HTERT RPE-1 (cell line): ENCODE results near the gene DIAPH2.

Experiments
- in situ Hi-C: fragments of 300-500 bp; cut with MboI; formaldehyde crosslinking; loops from 4 replicates; pipeline ENCODE4 v1.14.3; 2020; ENCODE audit warnings: low sequenced_read_pairs

The DIAPH2 gene

DNA sequence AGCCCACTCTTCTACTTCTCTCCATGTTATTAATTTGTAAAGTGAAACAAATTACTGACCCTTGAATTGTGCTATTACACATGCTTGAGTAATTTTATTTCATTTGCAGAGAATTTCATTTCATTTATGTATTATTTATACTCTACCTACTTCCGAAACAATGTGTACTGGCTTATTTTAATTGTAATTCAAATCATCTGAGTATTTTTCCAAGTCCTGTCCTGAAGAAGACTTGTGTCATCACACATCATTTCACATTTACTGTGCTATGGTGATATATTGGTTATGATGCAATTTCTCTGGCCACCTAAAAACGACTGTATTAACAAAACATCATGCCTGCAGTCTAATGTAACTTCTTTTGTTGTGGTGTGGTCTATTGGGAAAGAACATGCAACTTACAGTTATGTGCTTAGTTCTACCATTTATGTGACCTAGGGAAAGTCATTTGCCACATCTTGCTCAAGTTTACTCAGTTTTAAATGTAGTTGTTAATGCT is 583.6 kb downstream of the DIAPH2 start:
- in situ Hi-C loops, result no loop called here

DNA sequence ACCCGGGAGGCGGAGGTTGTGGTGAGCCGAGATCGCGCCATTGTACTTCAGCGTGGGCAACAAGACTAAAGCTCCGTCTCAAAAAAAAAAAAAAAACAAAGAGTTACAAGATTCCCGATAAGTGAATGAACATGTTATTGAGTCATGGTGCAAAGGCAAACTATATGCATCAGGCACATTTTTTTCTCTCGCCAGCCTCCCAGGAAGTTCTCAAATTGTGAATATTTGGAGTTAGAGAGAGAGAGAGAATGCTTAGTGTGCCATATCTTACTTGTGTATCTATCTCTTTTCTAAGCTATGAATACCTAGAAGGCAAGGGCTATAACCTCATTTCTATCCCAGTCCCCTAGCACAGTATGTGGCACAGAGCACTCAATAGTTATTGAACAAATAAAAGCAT is 599.9 kb downstream of the DIAPH2 start:
- in situ Hi-C loops, result no loop called here

DNA sequence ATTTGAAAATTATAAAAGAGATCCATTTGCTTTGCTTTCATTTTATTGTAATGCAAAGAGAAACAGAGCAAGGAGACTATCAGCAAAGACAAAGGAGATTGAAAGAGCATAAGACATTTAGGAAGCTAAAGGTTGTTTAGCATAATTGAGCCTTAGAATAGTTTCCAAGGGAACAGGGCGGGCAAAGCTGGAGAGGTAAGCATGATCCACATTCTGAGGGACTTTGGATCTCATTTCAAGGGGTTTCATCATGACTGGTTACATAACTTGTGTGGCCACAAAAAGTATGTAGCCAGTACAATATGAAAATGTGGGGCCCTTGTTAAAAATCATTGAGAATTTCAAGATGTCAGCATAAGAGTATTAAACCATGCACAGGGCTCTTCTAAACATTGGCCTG is 605.6 kb downstream of the DIAPH2 start:
- in situ Hi-C loops, result no loop called here

DNA sequence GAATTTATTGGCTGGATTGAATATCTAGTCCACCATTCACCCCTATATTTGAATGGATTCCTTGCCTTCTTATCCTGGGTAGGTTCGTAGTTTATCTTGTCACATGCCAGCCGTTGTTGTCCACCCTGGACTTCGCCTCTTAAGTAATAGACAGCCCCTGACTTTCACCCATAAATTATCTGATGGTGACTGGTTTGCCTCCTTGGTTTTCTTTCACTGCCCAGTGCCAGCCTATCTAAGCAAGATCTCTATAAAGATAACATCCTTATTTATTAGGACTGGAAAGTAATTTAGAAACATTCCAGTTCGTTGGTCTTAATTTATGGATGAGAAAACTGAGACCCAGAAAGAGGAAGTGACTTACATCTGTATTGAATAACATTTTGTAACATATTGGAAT is 609.4 kb downstream of the DIAPH2 start:
- in situ Hi-C loops, result no loop called here

DNA sequence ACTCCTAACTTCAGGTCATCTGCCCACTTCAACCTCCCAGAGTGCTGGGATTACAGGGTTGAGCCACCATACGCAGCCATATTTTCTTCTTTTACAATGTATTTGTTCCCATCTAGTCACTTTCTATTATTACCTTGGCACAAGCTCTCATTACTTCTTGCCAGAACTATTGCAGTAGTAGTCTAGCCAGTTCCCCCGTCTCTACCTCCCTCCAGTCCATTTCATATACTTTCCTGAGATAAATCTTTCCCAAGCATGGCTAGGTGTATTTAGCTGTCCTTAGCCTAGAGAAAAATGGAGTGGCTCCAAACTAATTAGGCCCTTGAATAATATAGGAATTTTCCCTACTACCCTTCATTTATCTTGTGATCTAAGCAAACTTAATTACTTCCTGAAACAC is 611.3 kb downstream of the DIAPH2 start:
- in situ Hi-C loops, result no loop called here

DNA sequence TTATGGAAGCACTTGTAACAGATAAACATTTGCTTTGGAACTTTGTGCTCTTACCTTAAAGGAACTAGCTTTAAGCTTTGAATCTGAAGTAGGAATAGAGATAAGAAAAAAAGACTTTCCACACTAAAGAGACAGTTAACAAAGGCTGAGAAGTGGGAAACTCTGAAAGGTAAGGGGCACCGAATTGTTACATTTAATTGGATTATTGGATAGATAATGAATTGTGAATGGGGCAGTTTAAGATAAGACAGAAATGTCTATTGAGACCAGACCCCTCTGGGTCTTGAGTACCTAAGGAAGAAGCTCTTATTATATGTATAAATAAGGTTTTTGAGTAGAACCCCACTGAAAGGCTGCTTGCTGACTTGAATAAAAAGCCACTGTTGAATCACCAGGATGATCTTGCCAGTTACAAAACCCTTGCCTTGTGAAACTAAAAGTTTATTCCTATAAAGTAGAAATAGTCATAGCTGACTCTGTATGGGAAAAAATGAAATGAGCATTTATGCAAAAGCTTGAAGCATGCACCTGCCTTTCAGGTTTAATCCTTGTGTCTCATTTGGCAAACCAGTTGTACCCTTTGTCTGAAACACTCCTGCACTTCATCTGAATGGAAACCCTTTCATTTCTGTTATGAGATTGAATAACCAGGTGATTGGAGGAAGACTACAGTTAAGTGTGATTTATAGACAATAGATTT is 622.3 kb downstream of the DIAPH2 start:
- in situ Hi-C loops, result no loop called here

DNA sequence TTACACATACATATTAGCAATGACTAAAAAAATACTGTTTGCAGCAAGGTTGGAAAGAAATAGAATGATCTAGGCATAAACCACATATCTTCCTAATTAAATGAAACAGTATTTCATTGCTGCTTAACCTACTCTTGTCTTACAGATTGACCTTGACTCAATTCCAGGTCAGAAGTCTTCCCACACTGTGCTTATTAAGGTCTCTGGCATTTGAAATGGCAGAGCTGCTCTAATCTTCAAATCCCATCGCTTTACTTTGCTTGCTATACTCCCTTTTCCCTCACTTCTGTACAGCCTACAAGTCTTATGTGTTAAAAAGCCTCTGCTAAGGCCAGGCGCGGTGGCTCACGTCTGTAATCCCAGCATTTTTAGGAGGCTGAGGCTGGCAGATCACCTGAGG is 623.5 kb downstream of the DIAPH2 start:
- in situ Hi-C loops, result no loop called here

DNA sequence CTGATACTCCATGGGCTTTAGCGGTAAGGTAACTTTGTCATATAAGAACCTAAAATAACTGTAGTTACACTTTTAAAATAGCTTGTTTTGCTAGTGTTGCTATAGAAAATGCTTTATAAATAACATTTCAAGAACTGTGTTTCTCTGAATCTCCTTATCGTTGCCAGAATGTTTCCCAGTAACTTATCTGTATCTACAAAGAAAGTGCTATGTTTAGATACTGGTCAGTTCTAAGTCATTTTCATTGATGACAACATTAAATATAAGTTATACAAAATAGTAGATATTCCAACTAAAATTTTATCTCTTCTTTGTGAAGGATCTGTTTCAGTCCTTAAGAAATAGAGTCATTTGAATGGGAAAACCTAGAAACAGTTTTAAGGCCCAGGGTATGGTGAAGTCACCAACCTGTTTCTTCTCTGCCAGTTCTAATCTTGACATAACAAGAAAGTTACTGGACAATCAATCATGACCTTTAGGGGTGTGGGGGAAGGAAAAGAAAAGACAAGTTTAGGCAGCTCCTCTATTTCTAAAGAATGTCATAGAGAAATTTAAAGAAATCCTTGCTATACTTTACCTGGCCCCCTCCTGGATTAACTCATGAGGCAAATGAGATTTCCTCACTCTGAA is 625.0 kb downstream of the DIAPH2 start:
- in situ Hi-C loops, result no loop called here

DNA sequence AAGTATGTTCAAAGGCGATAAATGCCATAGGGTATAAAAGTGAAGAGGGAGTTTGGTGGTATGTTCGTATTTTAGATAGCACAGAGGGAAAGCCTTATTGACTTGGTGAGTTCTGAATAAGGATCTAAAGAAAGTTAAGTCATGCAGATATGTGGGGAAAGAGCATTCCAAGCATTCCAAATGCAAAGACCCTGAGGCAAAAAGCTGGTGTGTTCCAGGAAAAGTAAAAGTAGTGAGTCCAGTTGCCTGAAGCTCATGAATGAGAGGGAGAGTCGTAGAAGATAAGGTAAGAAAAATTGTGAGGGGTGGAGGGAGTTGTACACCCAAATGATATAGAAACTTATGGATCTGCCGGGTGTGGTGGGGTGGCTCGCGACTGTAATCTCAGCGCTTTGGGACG is 625.7 kb downstream of the DIAPH2 start:
- in situ Hi-C loops, result no loop called here

DNA sequence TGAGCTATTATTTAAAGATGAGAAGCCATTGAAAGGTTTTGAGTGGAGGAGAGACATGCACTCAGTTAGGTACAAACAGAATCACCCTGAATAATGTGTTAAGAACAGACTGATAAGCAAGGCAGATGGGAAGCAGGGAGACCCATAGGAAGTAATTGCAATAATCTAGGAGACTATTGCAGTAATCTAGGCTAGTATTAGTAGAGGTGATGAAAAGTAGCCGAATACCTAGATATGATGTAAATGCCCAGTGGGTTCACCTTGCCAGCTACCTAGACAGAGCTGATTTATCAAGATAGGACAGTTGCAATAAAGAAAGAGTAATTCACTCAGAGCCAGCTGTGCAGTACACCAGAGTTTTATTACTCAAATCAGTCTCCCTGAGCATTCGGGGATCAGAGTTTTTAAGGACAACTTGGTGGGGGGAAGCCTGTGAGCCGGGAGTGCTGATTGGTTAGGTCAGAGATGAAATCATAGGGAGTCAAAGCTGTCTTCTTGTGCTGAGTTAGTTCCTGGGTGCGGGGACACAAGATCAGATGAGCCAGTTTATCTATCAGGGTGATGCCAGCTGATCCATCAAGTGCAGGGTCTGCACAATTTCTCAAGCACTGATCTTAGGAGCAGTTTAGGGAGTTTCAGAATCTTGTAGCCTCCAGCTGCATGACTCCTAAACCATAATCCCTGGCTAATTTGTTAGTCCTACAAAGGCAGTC is 626.6 kb downstream of the DIAPH2 start:
- in situ Hi-C loops, result no loop called here

DNA sequence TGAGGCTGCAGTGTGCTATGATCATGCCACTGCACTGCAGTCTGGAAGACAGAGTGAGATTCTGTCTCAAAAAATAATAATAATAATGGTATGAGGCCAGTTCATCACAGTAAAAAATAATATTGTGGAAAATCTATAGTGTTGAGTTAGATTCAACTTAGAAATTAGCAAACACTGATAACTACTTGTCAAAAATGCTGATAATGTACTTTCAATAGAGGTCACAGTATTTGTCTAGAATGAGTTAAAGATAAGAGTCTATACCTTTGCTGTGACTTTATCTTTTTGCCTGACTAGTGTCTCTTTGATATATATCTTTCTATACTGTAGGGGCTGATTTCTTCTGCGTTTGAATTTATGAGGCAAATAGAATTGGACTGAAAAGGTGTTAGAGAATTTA is 629.7 kb downstream of the DIAPH2 start:
- in situ Hi-C loops, result no loop called here

DNA sequence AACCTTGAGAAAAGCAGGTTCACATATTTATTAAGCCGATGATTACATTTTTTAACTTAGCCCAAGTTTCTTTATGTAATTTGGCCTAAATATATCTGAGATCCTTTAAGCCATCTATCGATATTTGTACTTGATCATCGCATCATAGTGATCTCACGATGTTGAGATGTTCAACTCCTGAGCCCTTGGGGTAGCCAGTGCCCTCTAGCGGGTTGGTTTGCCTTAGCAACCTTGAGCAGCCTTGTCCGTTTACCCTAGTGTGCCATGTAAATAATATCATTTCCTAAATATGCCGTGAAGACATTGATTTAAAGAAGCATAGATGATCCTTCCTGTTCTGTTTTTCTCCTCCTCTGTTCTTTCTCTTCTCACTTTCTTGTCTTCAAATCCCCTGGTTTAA is 631.3 kb downstream of the DIAPH2 start:
- in situ Hi-C loops, result no loop called here

DNA sequence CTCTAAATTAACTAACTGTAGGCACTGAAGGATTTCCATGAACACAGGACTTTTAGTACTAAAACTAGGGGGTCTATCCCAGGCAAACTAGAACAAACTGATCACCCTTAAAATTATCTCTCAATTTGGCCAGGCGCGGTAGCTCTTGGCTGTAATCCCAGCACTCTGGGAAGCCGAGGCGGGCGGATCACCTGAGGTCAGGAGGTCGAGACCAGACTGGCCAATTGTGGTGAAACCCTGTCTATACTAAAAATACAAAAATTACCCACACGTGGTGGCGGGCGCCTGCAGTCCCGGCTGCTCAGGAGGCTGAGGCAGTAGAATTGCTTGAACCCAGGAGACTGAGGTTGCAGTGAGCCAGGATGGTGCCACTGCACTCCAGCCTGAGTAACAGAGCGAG is 635.7 kb downstream of the DIAPH2 start:
- in situ Hi-C loops, result no loop called here

DNA sequence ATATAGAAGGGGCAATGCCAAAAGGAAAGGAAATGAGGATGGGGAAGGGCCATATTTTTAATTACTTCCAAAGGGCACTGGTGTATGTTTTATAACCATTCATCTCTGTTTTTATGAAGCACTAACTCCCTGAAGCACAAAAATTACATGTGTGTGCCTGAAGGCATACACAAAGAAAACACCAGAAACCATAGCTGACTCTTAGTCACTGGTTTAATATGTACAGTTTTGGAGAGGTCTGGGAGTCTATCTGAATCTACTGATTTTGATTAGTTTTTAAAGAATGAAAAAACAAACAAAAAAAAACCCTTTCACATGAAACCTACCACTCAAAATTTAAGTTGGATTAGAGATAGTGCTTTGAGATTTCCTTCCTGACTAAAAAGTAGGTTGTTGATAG is 637.8 kb downstream of the DIAPH2 start:
- in situ Hi-C loops, result no loop called here

DNA sequence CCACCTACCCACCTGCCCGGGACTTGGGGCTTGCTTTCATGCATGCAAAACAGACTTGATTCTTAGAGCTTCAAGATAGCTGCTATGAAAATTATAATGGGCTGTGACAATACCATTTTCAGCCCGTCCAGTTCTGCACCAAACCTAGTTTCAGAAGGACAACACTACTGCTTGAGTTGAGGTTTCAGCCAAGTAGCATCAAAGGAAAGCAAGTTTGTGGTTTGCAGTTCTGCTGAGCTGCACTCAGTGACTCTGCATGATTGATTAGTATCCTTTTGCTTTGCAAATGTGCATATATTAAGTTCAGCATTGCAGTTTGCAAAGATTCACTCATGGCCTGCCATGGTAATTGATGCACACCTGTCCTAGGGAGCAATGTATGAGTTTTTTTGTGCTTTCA is 641.8 kb downstream of the DIAPH2 start:
- in situ Hi-C loops, result no loop called here

DNA sequence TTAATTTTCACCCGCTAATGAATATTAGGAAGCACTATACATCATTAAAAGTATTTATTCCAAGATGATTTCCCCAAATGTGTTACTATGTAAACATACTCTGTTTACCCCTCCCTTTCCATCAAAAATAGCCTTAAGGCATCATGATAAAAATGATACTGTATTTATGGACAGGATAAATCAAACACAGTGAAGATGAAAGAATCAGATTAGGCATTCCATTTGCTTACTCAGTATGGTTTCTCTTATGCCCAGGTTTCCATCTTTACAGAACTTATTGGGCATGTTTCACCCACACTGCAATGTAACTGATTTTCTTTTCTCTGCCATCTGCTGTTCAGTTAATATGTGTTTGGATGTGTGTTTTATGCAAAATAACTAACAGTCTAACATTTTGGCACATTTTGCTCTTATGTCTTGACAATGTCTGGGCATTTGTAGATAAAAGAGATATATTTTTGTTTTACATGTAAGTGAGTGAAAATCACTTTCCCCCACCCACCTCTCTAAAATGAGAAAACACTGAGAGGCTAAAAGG is 644.3 kb downstream of the DIAPH2 start:
- in situ Hi-C loops, result no loop called here

DNA sequence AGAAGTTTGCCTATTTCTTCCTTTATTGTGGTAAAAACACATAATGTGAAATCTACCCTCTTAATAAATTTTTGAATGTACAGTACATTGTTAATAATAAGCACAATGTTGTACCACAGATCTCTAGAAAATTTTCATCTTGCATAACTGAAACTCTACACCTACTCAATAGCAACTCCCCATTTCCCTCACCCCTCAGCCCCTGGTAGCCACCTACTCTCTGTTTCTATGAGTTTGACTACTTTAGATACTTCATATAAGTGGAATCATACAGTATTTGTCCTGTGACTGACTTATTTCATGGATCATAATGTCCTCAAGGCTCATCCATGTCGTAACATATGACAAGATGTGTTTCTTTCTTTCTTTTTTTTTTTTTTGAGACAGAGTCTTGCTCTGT is 645.5 kb downstream of the DIAPH2 start:
- in situ Hi-C loops, result no loop called here

DNA sequence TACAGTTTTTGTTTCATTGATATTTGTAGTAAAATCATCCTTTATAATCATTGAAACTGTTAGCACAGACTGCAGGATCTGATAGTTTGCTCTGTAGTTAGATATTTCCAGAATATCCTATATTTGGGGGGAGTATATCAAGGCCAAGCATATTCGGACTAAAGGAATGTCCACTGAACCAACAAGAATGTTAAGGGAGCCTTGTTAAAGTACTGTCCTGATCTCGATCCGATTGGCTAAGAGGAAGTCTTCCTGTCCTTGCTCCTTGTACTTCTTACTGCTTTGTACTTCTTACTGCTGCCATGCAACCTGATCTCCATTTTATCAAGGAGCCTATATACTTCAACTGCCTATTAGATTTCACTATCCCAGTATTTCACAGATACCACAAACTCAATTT is 648.3 kb downstream of the DIAPH2 start:
- in situ Hi-C loops, result no loop called here

DNA sequence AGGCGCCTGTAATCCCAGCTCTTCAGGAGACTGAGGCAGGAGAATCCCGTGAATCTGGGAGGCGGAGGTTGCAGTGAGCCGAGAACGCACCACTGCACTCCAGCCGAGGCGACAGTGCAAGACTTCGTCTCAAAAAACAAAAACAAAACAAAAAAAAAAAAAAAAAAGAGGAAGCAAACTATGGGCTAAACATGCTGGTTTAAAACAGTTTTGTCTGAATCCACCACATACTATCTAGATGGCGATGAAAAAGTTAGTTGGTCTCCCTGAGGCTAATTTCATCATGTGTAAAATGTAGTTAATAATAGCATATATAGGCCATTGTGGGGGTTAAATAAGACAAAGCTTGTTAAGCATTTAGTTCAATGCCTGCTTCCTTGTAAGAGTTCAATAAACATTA is 650.2 kb downstream of the DIAPH2 start:
- in situ Hi-C loops, result no loop called here

DNA sequence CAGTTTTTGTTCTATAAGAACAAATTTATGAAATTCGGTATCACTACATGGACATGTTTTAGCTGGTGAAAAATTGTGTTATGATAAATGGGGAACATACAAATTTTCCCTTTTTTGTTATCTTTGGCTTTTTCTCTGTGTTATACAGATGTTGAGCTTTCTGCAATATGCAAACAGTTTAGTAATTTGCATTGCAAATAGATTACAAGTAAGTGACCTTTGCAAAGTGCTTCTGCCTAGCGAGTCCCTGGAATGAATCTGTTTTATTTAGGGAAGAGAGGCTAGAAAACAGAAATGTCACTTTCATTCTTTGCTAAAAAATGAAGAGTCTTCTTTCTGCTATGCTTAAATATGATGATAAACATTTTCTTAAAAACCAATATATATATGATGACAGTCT is 660.1 kb downstream of the DIAPH2 start:
- in situ Hi-C loops, result no loop called here

DNA sequence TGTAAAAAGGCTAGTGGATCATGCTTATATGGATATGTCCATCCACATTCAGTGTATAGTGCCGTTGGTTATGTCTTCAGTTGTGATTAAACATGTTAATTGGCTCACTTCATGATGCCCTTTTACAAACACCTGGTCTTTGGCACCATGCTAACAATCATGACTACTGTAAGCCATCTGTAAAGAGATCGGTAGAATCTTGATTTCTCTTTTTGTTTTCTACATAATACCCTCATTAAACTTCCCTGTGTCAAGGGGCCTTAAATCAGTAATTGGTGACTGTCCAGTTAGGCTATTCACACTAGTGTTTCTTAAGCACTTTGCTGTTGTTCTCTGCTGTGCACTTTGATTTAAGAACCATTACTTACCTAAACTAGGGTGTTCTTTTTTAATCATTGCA is 674.3 kb downstream of the DIAPH2 start:
- in situ Hi-C loops, result no loop called here

DNA sequence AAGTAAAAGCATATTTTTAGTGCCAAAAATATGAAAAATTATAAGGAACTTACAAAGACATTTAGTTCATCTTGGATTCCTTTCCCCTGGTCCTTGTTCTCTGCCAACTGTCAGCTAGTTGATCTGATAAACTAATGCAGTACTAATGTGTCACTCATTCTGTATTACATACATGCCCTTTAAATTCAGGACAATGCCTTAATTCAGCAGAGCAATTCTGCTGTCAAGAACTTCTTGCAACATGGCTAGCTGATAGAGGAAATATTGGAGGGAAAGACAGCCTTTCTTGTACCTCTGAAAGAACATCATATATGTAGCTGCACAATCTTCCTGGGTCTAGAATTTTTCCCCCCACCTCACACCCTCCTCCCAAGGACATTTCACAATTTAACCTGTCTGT is 679.2 kb downstream of the DIAPH2 start:
- in situ Hi-C loops, result no loop called here
